ENCODE data around the gene LONP2.

The LONP2 gene, protein sequence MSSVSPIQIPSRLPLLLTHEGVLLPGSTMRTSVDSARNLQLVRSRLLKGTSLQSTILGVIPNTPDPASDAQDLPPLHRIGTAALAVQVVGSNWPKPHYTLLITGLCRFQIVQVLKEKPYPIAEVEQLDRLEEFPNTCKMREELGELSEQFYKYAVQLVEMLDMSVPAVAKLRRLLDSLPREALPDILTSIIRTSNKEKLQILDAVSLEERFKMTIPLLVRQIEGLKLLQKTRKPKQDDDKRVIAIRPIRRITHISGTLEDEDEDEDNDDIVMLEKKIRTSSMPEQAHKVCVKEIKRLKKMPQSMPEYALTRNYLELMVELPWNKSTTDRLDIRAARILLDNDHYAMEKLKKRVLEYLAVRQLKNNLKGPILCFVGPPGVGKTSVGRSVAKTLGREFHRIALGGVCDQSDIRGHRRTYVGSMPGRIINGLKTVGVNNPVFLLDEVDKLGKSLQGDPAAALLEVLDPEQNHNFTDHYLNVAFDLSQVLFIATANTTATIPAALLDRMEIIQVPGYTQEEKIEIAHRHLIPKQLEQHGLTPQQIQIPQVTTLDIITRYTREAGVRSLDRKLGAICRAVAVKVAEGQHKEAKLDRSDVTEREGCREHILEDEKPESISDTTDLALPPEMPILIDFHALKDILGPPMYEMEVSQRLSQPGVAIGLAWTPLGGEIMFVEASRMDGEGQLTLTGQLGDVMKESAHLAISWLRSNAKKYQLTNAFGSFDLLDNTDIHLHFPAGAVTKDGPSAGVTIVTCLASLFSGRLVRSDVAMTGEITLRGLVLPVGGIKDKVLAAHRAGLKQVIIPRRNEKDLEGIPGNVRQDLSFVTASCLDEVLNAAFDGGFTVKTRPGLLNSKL

DNA sequence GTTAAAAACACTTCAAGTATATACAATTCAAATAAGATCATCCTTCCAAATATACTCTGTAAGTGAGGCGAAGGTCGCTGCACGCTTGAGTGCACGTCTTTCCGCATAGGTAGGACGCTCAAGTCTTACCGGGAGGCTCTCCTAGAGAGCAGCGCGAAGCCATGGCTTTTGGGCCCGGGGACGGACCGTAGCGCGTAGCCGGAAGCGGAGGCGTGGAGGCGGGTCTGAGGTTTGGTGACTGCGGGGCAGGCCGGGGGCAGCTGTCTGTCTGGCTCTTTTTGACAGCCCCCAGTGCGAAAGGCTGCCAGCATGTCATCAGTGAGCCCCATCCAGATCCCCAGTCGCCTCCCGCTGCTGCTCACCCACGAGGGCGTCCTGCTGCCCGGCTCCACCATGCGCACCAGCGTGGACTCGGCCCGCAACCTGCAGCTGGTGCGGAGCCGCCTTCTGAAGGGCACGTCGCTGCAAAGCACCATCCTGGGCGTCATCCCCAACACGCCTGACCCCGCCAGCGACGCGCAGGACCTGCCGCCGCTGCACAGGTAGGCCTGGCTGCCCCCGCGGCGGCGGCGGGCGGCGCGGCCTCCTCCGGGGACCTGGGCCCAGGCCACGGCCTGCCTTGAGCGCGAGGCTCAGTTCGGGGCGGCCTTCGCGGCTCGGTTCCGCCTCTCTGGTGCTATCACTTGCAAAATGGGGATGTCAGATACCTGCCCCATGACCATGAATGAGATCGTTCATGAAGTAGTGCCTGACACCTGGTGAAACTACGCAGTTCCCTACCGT, at the start of gene LONP2:
LONP2 (plus strand) TSS at position 221 of the 783 bp plus-strand sequence; CDS start at position 310, 89 bp downstream.
- no peak for FAIRE-seq
- peak; percentile 75 for DNase-seq (ENCODE audit: insufficient read length, low spot score)

DNA sequence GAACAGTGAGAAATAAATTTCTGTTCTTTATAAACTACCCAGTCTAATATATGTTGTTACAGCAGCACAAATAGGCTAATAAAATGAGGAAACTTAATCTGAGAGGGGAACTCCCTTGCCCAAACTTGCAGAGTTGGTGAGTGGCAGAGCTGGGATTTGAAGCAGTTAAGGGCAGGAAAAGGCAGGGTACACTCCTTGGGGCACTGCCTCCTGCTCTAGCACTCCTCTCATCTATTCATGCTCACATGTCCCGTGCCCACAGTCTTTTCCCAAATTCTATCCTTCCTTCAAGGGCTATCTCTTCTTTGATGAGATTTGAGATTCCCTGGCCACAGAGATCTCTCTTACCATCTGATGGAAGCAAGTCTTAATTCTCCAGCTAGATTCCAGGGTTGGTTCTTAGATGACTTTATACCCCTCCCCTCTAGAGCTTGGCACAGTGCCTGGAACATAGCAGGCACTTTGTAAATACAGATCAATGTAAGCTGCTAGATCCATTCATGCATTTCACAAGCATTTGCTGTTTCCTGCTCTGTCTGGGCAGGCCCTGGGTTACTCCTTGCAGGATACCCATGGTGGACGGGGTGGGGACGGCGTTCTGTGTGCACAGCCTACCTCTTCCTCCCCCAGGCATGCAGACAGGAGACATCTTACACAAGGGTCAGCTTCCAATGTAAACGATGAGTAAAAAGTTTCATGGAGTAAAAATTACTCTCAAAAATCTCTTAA, 49.1 kb upstream of the LONP2 start:
- peak; percentile 21 for DNase-seq (ENCODE audit: insufficient read length, low spot score)

DNA sequence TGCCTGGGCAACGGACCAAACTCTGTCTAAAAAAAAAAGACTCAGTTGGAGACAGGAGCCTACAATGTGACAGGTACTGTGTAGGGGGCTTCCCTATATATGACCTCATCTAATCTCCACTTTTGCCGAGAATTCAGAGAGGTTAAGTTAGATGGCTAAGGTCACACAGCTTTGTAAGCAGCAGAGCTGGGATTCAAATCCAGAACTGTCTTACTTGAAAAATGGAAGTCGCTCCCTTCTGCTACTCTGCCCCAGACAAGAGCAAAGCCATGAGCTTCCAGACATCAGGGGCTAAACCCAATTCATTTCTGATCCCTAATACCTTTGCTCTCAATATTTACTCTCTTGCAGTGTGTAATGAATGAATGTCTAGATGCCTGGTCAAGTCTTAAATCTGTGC, 46.8 kb upstream of the LONP2 start:
- FAIRE-seq (no peak), DNase-seq (ENCODE audit: insufficient read length, low spot score) (no peak)

More for the DNA sequence above, 49.1 kb upstream of the LONP2 start:
- FAIRE-seq: no peak

DNA sequence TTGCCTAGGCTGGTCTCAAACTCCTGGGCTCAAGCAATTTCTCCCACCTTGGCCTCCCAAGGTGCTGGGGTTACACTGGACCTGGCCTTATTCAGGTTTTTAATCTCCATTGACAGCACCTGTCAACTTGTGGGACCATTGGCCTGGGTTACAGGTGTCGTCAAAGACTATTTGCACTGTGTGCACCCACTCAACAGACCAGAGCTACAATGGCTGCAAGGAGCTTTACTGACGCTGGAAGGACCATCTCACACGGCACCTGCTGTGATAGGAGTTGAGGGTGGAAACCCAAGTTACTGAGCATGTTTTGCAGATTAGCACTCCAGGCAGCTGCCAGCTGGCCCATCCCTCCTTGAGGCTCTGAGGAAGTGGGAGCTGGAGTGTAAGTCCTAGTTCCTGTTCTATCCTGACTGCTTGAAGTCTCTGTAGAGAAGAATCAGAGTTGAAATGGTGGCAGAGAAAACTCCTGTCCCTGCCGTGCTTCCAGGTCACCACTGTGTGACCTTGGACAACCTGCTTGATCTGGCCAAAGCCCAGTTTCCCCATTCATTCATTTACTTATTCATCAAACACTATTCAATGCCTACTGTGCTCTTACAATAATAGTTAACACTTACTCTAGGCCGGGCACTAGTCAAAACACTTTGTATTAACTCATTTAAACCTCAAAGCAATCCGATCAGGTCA, 42.4 kb upstream of the LONP2 start:
- no peak for FAIRE-seq

DNA sequence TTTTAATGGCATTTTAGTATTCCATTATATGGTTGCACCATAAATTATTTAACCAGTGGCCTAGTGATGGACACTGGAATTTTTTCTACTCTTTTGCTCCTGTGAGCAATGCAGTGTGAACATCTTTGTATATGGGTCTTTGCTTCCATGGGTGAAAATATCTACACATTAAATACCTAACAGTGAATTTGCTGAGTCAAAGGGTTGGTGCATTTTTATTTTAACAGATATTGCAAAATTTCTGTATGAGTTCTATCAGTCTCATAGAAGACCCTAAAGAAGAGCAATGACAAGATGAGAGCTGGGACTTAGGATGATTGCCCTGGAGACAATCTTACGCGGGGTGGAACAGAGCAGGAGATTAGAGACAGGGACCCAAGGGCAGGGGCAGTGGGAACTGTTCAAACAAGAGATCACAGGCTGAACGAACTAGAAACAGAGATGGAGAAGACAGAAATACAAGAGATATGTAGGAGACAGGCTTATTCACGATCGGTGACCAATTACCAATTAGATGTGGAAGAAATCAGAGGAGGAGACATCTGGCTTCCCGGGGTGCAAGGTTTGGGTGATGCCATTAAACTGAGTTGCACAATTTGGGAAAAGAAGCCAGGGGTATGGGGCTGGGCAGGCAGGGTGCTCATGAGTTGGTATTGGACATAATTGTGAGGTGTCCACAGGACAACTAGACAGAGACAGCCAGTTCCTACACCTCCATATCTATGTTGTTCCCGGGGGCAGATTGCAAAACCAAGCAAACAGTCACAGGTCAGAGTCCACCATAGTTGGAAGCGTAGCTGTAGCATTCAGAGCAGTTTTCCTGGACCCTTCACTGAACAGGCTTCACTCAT, 39.9 kb upstream of the LONP2 start:
- DNase-seq (ENCODE audit: insufficient read length, low spot score): no peak
- no peak for FAIRE-seq

More for the DNA sequence above, 42.4 kb upstream of the LONP2 start:
- DNase-seq (ENCODE audit: insufficient read length, low spot score): no peak

DNA sequence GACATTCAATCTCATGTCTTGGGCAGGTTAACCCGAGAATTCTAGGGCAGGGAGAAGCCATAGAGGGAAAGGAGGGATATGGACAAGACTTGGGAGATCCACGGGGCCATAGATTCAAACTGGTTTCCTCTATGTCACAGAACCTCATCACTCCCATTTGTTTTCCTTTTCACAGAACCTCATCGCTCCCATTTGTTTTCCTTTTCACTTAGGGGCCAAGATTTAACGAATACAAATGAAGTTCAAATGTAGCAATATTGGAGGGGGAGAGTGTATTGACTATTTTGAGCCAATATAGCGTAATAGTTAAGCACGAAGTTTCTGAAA, 39.3 kb upstream of the LONP2 start:
- FAIRE-seq (no peak), DNase-seq (ENCODE audit: insufficient read length, low spot score) (no peak)

DNA sequence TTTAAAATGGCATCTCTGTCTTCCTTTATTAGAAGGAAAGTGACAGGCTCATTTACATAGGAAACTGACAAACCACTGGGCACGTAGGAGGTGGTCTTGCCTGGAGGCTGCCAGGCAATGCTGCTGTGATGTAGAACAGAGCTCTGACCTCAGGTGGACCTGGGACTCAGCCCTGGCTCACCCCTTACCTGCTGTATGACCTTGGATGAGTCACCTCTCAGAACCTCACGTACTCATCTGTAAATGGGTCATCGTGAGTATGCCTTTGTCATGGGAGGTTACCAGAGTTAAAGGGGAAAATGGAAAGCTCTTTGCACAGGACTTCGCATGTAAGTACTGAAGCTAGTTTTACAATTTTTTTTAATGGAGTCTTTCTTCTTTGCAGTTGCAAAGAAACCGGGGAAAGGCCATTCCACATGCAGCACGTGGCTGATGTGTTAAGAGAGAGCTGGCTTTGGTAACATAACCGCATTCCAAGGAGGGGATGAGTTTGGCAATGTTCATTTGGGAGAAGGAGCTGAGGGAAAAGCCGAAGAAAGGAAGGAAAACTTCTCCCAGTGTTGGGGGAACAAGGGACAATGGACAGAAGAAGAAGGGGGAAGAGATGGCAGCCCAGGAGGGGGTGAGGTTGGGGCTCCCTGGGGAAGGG, 37.4 kb upstream of the LONP2 start:
- FAIRE-seq: no peak

DNA sequence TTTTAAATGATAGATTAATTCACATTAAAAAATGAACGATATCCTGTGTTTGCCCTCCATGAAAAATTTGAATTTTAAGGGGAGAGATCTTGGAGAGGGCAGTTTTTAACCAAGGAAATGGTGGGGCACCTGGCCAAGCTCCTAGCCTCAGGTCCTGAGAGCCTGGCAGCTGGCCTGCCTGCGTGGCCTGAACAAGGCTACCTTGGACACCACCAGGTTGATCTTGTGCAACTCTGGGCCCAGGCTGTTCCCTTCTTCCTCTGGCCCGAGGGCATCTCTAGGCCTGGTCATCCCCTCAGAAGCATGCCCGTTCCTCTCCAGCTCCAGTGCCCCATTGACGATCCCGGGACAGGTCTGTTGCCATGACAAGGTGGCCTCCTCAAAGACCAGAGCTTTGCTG, 33.4 kb upstream of the LONP2 start:
- no peak for FAIRE-seq
- no peak for DNase-seq (ENCODE audit: insufficient read length, low spot score)

More for the DNA sequence above, 37.4 kb upstream of the LONP2 start:
- no peak for DNase-seq (ENCODE audit: insufficient read length, low spot score)

DNA sequence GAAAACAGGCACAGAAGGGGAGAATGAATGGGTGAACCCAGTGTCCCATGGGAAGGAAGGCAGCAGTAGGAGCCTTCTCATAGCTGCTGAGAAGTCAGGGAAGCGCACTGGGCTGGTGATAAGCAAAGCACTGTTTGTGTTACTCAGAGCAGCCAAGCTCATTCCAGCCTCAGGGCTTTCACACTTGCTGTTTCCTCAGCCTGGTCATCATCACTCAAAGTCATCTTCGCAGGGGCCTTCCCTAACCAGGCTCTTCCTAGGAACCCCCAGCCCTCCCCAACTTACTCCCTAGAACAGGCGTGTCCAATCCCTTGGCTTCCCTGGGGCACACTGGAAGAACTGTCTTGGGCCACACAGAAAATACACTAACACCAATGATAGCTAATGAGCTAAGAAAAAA, 32.1 kb upstream of the LONP2 start:
- no peak for DNase-seq (ENCODE audit: insufficient read length, low spot score)

DNA sequence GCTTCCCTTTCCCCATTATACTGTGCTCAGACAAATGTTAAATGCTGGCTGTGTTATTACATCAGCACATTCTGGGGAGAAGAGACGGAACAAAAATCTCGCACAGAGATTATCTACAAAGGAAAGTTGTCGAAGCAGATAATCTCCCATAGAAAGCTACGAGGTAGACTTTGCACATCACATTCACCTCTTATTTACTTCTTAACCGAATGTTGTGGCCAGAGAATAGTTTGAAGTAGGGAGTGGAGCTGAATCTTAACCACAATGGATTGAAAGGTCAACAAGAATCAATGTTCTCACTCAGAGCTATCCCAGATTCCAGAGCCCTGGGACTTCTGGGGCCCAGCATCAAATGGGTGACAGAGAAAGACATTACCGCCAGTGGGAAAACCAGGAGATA, 28.4 kb upstream of the LONP2 start:
- FAIRE-seq (no peak), DNase-seq (ENCODE audit: insufficient read length, low spot score) (no peak)

More for the DNA sequence above, 32.1 kb upstream of the LONP2 start:
- no peak for FAIRE-seq

DNA sequence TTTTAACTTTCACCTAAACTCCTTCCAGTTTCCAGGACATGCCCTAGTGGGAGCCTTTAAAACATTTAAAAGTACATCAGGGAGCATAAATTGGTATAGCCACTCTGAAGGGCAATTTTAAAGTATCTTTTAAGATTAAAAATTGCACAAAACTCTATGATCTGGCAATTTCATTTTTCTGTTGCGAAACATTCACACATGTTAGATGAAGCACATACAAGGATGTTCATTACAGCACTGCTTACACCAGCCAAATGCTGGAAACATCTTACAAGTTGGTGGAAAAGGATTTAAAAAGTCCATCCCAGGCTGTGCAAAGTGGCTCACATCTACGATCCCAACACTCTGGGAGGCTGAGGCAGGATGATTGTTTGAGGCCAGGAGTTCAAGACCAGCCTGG, 26.4 kb upstream of the LONP2 start:
- FAIRE-seq: no peak
- DNase-seq (ENCODE audit: insufficient read length, low spot score): no peak

DNA sequence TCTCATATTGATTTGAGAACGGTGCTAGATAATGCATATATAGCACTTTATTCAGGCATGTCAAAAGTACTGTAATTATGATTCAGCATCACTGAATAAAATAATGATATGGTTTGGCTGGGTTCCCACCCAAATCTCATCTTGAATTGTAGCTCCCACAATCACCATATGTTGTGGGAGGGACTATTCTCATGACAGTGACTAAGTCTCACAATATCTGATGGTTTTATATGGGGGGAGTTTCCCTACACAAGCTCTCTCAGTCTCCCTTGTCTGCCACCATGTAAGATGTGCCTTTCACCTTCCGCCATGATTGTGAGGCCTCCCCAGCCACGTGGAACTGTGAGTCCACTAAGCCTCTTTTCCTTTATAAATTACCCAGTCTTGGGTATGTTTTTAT, 25.6 kb upstream of the LONP2 start:
- DNase-seq (ENCODE audit: insufficient read length, low spot score) (no peak), FAIRE-seq (no peak)

DNA sequence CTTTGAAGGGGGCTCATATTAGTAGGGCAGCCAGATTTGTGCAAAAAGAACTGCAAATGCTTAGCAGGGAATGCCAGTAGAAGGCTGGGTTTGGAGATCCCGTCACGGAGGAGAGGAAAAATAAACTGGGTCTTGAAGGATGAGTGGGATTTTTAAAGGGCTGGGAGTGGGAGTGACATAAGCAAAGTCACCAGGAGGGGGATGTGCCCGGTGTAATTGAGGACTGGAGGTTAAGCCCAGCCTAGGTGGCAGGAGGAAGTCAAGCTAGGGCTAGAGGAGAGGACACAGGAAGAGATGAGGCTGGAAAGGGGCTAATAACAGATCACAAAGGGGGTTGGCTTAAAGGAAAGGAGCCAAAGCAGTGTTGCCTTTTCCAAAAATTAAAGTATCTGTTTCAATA, 23.2 kb upstream of the LONP2 start:
- DNase-seq (ENCODE audit: insufficient read length, low spot score): no peak
- FAIRE-seq: no peak

DNA sequence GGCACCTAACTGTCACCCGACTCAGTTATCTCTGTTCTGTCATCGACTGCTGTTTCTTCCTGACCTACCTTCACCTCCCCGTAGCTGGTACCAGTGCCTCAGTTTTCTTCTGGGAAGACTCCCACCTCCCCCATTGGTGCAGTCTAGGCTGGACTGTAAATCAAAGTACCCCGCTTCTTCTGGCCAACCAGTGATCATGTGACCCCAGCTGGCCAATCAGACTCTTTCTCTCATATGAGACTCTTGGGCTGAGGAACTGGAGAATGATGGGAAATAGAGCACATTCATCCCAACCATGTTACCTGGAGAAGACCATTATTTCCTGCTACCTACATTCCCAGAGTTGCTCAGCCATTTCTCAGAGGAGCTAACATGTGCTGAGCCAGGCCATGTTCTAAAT, 20.6 kb upstream of the LONP2 start:
- FAIRE-seq (no peak), DNase-seq (ENCODE audit: insufficient read length, low spot score) (no peak)

DNA sequence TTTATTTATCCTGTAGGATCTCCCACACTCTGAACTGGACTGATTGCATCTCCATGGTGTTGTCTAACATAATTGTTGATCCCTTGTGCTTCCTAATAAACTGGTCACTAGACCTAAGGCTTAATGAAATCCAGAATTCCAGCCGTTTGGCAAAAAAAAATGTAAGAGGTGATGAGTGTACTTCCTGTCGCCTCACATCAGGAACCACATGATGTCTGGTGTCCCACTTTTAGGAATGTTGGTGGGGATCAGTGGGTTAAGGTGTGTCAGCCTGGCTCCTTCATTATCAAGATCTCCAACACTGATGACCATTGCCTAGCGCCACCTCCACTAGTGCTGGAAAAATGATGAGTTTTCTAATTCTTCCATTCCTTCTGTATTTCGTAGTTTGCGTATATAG, 18.6 kb upstream of the LONP2 start:
- FAIRE-seq (no peak), DNase-seq (ENCODE audit: insufficient read length, low spot score) (no peak)

DNA sequence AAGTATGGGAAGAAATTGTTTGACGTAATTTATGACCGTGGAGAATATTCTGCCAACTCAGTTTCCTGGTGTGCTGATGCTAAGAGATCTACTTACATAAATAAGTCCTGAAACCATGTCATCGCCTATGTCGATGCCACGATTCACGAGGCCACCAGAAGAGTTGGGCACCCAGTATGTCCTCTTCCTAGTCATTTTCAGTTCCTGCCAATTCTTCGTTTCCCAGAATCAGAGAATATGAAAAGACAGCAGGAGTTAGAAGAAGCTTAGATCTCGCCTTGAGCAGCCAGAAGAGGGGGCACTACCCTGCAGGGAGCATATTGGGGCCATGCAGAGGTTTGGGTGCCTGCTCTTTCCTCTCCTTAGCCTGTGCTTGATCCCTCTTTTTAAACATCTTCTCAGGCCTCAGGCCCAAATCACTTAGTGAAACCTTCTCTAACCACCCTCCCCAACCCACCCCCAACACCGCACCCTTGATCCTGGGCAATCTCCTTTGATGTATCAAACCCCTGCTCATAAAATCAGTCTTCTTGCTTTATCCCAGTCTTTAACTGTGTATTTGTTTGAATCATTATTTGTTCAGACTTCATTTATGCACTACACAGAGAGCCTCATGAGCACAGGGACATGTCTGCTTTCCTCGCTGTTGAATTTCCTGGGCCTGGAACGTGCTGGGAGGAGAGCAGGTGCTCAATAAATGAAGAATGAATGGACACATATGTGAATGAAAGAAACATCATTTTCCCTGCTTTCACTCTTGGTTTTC, 12.2 kb upstream of the LONP2 start:
- peak; percentile 32 for DNase-seq (ENCODE audit: insufficient read length, low spot score)
- FAIRE-seq: no peak

DNA sequence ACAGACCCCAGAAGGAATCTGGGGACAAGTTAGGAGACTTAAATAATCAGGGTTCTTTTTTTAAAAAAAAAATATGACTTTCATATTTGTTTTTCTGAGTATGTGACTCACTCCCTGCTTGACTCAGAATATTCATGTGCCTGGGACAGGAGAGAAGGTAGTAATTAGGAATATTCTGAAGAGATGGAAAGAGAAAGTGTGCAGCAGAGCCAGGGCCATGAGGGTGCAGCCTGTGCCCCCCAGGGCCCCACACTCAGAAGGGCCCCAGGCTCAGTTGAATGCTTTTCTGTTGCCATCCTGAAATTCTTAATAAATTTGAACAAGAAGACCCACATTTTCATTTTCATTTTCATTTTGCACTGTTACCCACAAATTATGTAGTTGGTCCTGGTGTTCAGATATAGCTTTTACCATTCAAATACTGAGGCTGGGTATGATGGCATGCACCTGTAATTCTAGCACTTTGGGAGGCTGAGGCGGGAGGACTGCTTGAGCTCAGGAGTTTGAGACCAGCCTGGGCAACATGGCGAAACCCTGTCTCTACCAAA, 11.5 kb upstream of the LONP2 start:
- DNase-seq (ENCODE audit: insufficient read length, low spot score) (no peak), FAIRE-seq (no peak)
